ENCODE results near the gene SPG7. TPM values are rescaled to one million over a fixed set of nuclear protein-coding genes. Genes with fewer than 3 reads are reported as not detected.

Gene SPG7
- total RNA-seq, 1 experiment from 2014 or later, result 141 TPM

- H3K36me3 Mint-ChIP-seq, result peaks cover 16% of the 10 kb centered on the region
- H3K27ac Mint-ChIP-seq, result no peak overlapping the region
- H3K27me3 Mint-ChIP-seq (ENCODE audit: low read depth), result no peaks in the 10 kb centered on the region; the same call in 1 of the 2 replicates
- ATAC-seq (no peak), DNase-seq (ENCODE audit: low spot score) (no peak)
- ChIA-PET POLR2A (no interaction called here), CTCF (interaction anchor here (0.6 to 2.7 kb wide), 3 partner anchors 11 to 48 kb away, joined by 3 to 21 read pairs (median 3); no protein-coding TSS in a partner anchor)
- no peaks in the 10 kb centered on the region for H3K9me3 Mint-ChIP-seq
- H3K4me1 Mint-ChIP-seq, result peaks cover 34% of the 10 kb centered on the region
- no peak for TF ChIP-seq FOXP1 (CRISPR knock-in tag; IDR thresholded peaks at IDR 0.05; ENCODE audit: borderline replicate concordance)
- no peak for TF ChIP-seq RORB (CRISPR knock-in tag; IDR thresholded peaks at IDR 0.05)
- no peak for TF ChIP-seq E2F5 (CRISPR knock-in tag; IDR thresholded peaks at IDR 0.05)
- TF ChIP-seq MYBL2 (CRISPR knock-in tag; IDR thresholded peaks at IDR 0.05), result no peak
- TF ChIP-seq ZNF425 (CRISPR knock-in tag; conservative IDR thresholded peaks at IDR 0.05), result no peak
- TF ChIP-seq TP53 (CRISPR knock-in tag; IDR thresholded peaks at IDR 0.05), result no peak
- no peak overlapping the region for H3K4me3 Mint-ChIP-seq
These were observed 59.7 kb downstream of the SPG7 start for GRCh38 chr16:89567656-89568594.

GRCh38 chr16:89569506-89570341, 61.5 kb downstream of the SPG7 start:
- POLR2A ChIA-PET, result no interaction called here
- CTCF ChIA-PET, result interaction anchor here (1.2 kb wide), 1 partner anchor 46 kb away, joined by 3 read pairs; no protein-coding TSS in a partner anchor
- Mint-ChIP-seq H3K4me3 (no peak overlapping the region), H3K4me1 (peaks cover 26% of the 10 kb centered on the region), H3K27me3 (ENCODE audit: low read depth) (peaks cover under 1% of the 10 kb centered on the region), H3K27ac (no peak overlapping the region), H3K9me3 (no peaks in the 10 kb centered on the region), H3K36me3 (no peaks in the 10 kb centered on the region; the same call in 1 of the 2 replicates)
- DNase-seq (ENCODE audit: low spot score), result no peak
- ATAC-seq, result no peak
- no peak for TF ChIP-seq PRDM15 (CRISPR knock-in tag; IDR thresholded peaks at IDR 0.05)
- TF ChIP-seq TEAD1 (CRISPR knock-in tag; IDR thresholded peaks at IDR 0.05), result no peak
- no peak for TF ChIP-seq NR1H2 (CRISPR knock-in tag; IDR thresholded peaks at IDR 0.05)
- no peak for TF ChIP-seq USF1 (CRISPR knock-in tag; IDR thresholded peaks at IDR 0.05)
- TF ChIP-seq E2F4 (CRISPR knock-in tag; IDR thresholded peaks at IDR 0.05; ENCODE audit: borderline replicate concordance, low read depth), result no peak
- no peak for TF ChIP-seq ZMAT4 (CRISPR knock-in tag; IDR thresholded peaks at IDR 0.05)
- no peak for TF ChIP-seq ZNF121 (CRISPR knock-in tag; IDR thresholded peaks at IDR 0.05)
- no peak for TF ChIP-seq ATF2 (CRISPR knock-in tag; IDR thresholded peaks at IDR 0.05; ENCODE audit: borderline replicate concordance, low read depth)
- no peak for TF ChIP-seq E2F5 (CRISPR knock-in tag; IDR thresholded peaks at IDR 0.05)
- TF ChIP-seq FOXK1 (CRISPR knock-in tag; IDR thresholded peaks at IDR 0.05), result no peak
- TF ChIP-seq ZNF423 (CRISPR knock-in tag; IDR thresholded peaks at IDR 0.05), result no peak
- TF ChIP-seq ERG (CRISPR knock-in tag; IDR thresholded peaks at IDR 0.05), result no peak
- no peak for TF ChIP-seq ZNF138 (CRISPR knock-in tag; conservative IDR thresholded peaks at IDR 0.05)

Measured in WTC11 (cell line).